Urothelium cell line (cell line): Measurements from ENCODE around the gene SLC25A26.
A peak's percentile ranks its signal among the peaks of the same experiment; 100 is the strongest.
"Not testable (repeated sequence)": the region's sequence is repeated elsewhere in the genome, so short reads cannot be mapped to it uniquely, and the experiment has no call there.

Experiments
- DNase-seq: peaks from one replicate; pipeline ENCODE4 v3.0.0; 2011; ENCODE audit warnings: low spot score, mixed read lengths
- FAIRE-seq: peaks from 2 replicates; lab custom pipeline; 2011; peaks lifted over from hg19 to GRCh38; lab: Jason Lieb, UNC

SLC25A26 gene

GRCh38 chr3:66224220-66224619 lies 3.4 kb downstream of the SLC25A26 start:
- DNase-seq (no peak), FAIRE-seq (no peak)

- FAIRE-seq: not testable (repeated sequence)
Measured at GRCh38 chr3:66226093-66226492, 5.3 kb downstream of the SLC25A26 start.

GRCh38 chr3:66227051-66227450 lies 6.2 kb downstream of the SLC25A26 start:
- DNase-seq: no peak
- FAIRE-seq: no peak

More at GRCh38 chr3:66226093-66226492, 5.3 kb downstream of the SLC25A26 start:
- DNase-seq: not testable (repeated sequence)

DNA sequence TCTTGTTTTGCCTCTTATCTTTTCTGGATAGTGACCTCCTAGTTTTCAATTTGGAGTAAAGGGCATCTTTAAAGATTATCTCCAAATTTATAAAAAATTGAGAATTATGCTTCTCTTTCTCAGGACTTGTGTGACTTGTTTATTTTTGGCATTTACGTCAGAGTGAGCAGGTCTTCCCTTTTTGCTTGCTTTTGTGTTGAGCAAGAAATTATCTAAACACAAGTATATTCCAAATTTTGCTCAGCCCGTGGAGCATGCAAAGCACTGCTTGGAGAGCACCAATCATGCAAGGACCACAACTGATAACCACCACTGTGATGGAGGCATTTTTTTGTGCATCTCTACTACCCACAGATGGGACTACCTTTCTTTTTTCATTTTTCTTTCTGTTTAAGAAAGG lies 7.1 kb downstream of the SLC25A26 start:
- DNase-seq (no peak), FAIRE-seq (no peak)

DNA sequence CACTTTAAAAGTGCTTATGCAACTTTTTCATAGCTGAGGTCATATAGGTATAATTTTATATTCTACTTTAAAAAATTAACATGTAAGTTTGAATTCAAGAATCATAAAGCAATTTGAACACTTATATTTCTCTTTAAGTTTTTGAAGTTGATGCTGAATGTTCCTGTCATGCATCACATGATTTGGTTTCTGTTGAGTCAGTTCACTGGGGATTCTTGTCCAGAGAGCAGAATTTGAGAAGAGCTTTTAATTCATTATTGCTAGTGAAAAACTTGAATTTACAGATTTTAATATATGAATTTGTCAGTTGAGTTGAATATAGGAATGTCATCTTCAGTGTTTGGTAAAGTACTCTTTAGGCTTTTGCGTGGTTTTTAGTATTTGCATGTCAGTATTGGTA lies 7.9 kb downstream of the SLC25A26 start:
- FAIRE-seq (no peak), DNase-seq (no peak)

GRCh38 chr3:66229931-66230330 lies 9.1 kb downstream of the SLC25A26 start:
- FAIRE-seq: no peak
- no peak for DNase-seq

DNA sequence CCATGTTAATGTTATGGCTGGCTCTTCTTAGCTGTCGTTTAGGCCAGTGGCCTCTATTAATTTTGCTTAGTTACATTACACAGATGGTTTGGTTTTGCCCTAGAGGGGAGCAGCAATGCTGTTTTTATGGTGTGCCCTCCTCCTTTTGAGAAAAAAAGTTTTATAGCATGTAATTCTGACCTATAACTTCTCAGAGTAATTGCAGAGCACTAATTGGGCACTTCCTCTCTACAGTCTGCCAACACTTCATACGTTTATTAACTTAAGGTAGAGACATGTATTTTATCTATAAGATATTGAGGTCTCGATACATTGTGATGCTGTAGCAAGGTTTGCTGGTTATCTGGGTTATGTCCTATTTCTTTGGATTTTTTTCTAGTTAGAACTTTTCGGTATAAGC lies 12.2 kb downstream of the SLC25A26 start:
- no peak for FAIRE-seq
- no peak for DNase-seq

DNA sequence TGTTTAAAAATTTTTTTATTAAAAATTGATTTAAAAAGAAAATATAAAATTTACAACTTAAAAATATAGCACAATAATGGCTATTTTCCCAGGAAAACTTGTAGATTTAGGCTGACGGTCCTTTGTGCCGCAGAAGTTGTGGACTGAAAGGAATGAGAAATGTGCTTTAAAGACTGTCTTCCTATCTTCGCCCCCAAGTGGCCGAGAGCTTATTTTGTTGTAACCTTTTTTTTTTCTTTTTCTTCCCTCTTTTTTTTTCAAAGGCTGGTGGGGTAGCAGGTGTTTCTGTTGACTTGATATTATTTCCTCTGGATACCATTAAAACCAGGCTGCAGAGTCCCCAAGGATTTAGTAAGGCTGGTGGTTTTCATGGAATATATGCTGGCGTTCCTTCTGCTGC lies 15.5 kb downstream of the SLC25A26 start:
- peak; percentile 34 for DNase-seq
- no peak for FAIRE-seq

DNA sequence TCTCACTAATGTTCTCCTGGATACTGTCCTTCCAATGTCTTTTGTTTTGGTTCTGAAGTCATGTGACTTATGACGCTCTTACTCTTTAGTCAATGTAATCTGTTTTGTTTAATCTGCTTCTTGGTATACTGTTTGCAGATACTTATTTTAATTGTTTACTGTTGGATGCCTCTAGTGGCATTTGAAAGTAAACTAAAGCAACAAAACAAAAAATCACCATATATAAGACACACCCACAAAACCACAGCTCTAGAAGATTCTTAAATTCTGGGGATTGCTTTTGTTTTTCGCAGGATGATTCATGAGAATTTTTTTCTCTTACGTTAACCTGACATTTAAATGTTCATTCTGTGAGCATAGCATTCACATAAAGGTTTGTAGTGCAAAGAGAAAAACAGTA lies 16.8 kb downstream of the SLC25A26 start:
- DNase-seq (no peak), FAIRE-seq (no peak)

- FAIRE-seq (no peak), DNase-seq (no peak)
Measured at GRCh38 chr3:66239513-66240123, 18.8 kb downstream of the SLC25A26 start.

- DNase-seq: no peak
- no peak for FAIRE-seq
Measured at GRCh38 chr3:66241466-66241865, 20.7 kb downstream of the SLC25A26 start.

GRCh38 chr3:66242788-66243464 lies 22.1 kb downstream of the SLC25A26 start:
- no peak for FAIRE-seq
- no peak for DNase-seq

DNA sequence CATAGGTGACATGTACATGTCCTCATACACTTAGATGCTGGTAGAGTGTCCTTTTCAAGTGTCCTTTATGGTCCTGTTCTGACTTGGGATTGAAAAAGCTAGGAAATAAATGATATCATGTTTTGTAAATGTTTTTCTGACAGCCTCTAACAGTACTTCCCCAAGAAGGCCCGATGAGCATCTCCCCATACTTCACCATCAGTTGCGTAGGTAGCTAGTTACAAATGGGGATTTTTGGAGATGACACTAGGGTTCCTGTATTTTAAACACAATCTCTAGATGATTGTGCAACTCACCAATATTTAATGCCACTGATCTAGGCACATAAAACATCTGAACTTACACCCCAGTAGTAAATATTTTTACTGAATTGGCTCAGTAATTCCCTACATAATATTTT lies 27.8 kb downstream of the SLC25A26 start:
- FAIRE-seq (no peak), DNase-seq (no peak)

DNA sequence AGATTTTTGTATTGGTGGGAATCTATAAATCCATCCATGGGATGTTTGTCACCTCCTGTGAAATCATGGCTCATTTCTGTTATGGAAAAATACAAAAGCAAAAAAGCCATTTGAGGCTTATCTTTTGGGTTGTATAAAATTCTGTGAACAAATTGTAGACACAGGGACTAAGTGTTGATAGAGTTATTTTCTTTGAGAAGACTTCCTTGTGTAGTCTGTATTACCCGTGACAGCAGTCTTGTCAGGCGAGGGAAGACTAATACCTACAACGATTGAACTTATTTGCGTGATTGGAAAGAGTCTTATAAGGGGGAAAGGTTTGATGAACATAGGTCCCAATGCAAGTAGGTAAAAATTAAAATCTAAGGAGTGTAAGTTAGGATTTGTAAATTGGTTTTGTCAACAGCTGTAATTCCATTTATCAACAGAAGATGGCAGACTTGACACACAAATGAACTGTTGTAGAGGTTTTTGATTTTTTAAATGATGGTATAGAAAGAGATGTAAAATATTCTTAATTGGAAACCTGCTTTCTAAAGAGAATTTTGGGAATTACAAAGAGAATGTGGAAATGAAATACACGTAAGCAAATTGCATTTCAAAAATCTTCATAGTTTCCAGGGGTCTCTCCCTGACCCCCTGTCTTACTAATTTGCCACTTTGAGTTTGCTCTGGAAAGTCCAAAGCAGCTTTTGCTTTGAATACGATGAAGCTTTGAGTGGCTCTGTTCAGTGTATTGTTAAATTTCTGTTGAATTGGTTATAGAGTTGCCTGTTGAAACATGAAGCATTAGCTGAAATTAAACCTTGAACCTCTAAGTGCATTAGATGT lies 33.2 kb downstream of the SLC25A26 start:
- FAIRE-seq (no peak), DNase-seq (peak; percentile 14)

- FAIRE-seq: no peak
- no peak for DNase-seq
Measured at GRCh38 chr3:66255865-66256264, 35.1 kb downstream of the SLC25A26 start.

DNA sequence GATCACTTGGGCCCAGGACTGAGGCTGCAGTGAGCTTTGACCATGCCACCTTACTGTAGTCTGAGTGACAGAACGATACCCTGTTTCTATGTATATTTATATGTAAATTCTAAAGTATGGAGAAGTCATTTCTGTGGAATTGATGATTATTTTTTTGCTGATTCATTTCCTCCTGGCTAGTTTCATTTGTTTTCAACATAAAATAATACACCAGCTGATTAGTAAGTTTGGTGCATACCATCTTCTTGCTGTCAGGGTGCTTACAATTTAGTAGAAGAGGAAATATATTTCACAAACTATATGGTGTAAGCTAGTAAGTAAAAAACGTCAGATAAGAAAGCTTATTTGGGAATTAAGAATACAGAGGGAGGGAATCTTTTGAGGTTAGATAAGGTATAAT lies 36.0 kb downstream of the SLC25A26 start:
- FAIRE-seq: no peak
- no peak for DNase-seq

DNA sequence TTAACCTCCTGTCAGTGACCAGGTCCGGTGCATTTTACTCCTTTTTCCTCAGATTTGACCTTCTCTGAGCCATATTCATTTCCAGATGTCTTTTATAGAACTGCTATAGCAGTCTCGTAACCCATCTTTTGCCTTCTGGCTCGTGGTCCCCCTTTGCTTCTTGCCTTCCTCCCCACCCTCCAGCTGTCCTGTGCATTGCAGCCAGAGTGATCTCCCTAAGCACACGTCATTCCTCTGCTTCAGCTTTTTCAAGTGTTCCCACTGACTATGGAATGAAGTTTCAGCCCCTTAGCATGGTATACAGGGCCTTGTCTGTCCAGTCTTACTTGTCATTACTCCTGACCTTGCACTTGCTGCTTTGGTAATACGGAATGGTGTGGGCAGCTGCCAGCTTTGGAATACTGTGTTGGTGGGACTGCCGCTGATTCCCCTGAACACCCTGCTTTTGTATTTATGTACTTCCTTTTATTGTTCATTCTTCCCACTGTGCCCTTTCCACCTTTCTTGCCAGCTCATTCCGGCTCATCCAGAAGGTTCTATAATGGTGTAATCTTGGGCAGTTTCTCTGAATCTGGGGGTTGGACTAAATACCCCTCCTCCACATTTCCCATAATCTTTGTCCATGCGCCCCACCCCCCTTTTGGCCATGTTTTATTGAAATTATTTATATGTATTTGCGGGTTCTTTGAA lies 38.9 kb downstream of the SLC25A26 start:
- DNase-seq: no peak
- no peak for FAIRE-seq

DNA sequence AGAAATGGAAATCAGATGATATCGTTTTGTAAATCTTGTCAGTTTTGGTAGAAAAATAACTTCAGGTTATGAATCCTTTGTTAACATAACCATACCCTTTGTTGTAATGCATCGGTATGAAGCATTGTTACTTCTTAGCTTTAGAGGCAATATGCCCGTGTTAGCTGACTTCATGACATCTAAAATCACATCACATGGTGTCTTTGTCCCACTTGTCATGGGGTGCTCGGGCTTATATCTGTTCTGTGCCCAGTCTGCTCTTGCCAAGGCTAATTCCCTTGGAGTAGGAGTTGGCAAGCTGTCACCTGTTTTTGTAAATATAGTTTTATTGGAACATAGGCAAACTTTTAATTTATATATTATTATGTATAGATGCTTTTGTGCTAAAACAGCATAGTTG lies 39.6 kb downstream of the SLC25A26 start:
- DNase-seq (no peak), FAIRE-seq (no peak)

GRCh38 chr3:66261355-66261754 lies 40.6 kb downstream of the SLC25A26 start:
- no peak for FAIRE-seq
- peak; percentile 26 for DNase-seq

GRCh38 chr3:66265649-66266048 lies 44.8 kb downstream of the SLC25A26 start:
- no peak for FAIRE-seq
- DNase-seq: no peak

DNA sequence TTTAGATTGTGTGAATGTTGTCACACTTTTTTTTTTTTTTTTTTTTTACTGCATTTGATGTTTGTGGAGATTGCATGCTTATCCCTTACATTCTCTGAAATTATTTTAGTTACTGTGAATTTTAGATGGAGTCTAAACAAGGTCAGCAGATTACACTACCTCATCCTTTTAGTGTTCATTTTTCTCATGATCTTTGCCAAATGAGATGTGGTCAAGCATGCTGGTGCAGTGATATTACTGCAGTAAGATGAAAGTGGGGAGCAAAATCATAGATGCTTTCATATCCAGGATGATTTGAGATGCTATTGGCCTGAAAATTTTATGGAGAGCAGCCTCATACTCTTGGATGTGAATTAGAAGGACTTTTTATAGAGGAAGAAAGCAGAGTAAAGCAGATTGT lies 45.8 kb downstream of the SLC25A26 start:
- FAIRE-seq (no peak), DNase-seq (no peak)
